Activated gamma-delta T cell treated with anti-CD3 and anti-CD28 coated beads, Interleukin-2, amount 50 U/mL, for 16 hours (primary cell): ENCODE results near the gene FGF10.

ENCODE experiments used
- DNase-seq: peaks from one replicate; pipeline ENCODE4 v3.0.0-alpha.2; 2020; ENCODE audit warnings: low read depth

FGF10 gene

GRCh38 chr5:44389090-44389822 lies at the start of gene FGF10:
FGF10 (minus strand) TSS chr5:44389420; CDS start chr5:44388682, 738 bp downstream.
- no peak for DNase-seq

DNA sequence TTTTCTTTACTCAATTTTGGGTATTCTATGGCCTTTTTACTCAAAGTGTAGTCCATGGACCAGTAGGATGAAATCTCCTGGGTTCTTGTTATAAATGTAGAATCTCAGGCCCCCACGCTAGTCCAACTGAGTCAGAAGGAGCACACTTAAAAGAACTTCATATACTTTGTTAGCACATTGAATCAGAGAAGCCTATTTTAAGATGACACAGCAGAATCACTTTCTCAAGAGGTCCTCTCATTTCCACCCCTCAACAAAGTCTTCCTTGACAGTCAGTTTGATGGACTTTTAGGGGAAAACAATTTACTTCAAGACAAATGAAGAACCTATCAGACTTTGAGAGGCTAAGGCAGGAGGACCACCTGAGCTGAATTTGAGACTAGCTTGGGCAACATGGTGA lies 37.7 kb upstream of the FGF10 start:
- no peak for DNase-seq

DNA sequence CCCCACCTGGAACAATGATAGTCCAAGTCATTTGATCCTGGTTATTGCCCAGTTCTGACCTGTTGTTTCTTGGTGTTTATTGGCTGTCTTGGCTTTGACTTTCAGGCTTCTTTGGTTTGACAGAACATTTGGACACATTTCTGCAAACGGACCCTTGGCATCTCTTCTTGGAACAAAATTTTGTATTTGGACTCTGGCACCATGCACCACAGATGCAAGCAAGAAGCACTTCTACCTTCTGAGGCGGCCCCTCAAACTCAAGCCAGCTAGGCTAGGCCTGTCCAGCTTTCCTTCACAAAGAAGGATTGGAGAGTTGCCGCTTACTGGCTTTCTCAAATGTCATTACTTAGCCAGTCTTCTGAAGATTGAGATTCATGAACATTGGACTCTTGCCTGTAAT lies 23.1 kb upstream of the FGF10 start:
- DNase-seq: no peak

GRCh38 chr5:44402084-44402483 lies 12.9 kb upstream of the FGF10 start:
- DNase-seq: no peak

DNA sequence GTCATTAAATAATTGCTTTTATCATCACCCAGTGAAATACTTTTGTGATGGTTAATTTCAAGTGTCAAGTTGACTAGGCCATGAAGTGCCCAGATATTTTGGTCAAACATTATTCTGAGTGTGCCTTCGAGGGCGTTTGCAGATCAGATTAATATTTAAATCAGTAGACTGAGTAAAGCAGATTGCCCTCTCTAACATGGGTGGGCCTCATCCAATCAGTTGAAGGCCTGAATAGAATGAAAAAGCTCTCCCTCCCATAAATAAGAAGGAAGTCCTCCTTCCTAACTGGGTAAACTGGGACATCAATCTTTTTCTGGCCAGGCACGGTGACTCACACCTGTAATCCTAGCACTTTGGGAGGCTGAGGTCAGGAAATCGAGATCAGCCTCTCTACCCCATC lies 12.4 kb upstream of the FGF10 start:
- DNase-seq: no peak

DNA sequence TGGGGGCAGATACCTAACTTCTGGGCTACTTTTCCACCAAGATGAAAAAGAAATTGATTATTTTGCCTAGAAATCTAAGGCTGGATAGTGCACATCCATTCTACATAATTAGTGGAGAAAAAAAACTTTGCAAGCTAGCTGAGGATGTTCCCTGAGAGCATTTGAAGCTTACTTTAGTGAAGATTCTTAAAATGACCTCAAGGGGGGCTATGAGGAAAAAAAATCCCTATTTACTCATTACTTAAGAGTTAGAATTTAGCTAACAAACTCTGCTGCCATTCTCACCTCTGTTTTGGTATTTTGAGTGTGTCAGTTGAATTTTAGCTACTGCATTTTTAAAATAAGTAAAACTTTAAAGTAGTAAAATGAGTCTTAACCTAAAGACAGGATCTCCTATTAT lies 9.2 kb upstream of the FGF10 start:
- no peak for DNase-seq

DNA sequence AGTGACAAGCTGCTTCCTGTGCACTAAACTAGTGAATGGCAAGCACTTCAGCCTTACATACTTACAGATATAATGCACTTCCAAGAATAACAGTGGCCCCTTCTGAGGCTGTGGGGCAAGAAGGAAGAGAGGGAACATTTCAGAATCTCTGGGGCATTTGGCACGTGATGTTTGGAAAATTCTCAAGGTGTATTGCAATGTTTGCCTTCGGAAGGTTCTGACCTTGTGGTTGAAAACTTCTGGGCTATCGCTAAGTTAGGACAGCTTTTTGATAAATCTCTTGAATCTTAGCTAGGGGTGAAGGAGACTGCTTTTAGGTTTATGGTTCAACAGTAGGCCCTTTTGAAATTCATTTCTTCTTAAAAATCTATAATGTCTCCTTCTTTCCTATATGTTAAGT lies 7.1 kb upstream of the FGF10 start:
- DNase-seq: no peak

GRCh38 chr5:44390351-44390750 lies 1.1 kb upstream of the FGF10 start:
- no peak for DNase-seq

DNA sequence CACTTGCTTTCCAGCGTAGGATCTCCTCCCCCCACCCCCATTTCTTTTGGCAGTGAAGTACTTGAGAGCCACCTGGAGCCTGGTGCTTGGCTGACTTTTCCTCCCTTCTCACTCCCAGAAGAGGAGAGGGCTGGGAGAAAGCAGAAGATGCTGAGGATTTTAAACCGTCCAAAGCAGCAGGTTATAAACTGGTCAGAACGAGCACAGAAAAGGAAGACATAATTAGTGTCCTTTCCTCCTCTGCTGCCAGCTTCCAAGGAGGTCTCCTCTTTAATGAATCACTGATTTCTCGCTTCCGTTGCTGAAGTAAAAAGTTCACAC lies 563 bp upstream of the FGF10 start:
- DNase-seq: no peak

GRCh38 chr5:44388321-44389089 lies 715 bp downstream of the FGF10 start:
- no peak for DNase-seq

DNA sequence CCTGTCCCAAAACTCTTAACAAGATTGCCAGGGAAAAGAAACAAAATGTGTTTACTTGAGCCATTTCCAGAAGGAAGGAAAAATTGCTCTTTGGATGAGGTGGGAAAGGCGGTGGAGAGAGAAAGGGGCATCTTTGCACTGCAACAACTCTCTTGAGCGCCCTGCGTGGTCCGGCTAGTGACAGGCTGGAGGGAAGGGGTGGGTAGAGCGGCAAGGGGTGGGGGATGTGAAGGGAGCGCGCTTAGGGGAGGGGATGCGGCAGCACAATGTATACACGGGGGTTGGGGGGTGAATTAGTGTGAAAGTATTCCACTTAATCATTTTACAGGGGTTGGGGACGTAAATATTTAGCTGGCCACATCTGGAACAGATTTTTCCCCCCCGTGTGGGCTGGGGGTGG lies 1.3 kb downstream of the FGF10 start:
- DNase-seq: no peak

GRCh38 chr5:44387406-44387805 lies 1.8 kb downstream of the FGF10 start:
- DNase-seq: no peak

GRCh38 chr5:44385291-44385900 lies 3.8 kb downstream of the FGF10 start:
- DNase-seq: no peak

GRCh38 chr5:44384816-44385215 lies 4.4 kb downstream of the FGF10 start:
- DNase-seq: no peak

DNA sequence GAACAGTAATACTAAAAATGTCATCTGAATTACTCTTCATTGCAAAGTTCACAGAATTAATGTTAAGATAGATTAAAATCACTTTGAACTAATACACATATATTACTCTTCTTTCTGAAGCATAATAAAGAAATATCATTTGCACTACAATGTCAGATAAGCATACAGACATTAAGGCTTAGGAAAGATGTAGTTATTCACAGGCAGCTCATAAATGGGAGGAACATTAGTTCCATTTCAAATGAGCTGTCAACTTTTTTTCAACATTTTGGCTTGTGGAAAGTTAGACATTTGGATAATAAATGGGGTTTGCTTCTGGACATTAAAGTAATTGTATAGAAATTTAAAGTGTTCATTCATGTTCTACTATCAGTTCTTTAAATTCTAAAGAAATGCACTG lies 6.3 kb downstream of the FGF10 start:
- DNase-seq: no peak

DNA sequence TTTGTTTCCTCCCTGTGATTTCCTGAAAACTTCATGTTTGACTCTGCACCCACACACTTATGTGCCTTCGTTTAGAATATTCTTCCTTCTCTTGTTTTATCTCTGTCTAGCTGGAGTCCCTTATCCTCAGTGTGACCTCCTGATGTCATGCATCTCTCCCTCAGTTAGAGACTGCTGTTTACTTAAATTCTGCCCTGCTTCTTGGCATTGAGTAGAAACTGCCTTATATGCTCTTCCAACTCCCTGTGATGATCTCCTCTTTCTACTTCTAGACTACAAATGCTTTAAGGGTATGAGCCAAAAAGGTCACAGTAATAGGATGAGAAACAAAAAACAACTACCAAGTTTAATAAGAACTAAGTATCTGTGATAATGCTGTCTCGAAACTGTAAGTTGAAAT lies 12.2 kb downstream of the FGF10 start:
- DNase-seq: no peak

DNA sequence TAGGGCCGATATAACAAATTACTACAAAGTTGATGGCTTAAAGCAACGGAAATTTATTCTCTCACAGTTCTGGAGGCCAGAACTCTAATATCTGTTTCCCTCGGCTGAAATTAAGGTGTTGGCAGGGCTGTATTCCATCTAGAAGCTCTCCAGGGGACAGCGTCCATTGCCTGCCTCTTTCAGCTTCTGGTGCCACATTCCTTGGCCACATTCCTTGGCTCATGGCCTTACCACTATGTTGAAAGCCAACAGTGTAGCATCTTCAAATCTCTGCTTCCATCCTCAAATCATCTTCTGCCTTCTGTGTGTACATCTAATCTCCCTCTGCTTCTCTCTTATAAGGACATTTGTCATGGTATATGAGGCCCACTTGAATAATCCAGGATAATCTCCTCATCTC lies 17.2 kb downstream of the FGF10 start:
- no peak for DNase-seq

DNA sequence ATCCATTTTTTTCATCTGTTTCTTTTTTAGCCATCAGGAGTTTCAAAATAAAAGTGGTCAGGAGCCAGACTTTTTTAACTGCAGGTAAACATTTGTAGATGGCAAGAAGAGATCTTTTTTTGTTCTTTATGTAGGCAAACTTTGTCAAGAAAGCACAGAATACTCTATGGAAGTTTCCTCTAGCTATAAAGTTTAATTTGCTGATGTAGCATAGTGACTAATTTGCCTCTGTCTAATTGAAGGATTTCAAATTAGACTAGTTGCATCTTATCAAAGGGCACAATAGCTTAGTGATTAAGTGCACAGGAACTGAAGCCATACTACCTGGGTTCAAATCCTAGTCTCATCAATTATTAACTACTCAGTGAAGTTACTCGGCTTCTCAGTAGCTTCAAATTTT lies 22.0 kb downstream of the FGF10 start:
- no peak for DNase-seq

DNA sequence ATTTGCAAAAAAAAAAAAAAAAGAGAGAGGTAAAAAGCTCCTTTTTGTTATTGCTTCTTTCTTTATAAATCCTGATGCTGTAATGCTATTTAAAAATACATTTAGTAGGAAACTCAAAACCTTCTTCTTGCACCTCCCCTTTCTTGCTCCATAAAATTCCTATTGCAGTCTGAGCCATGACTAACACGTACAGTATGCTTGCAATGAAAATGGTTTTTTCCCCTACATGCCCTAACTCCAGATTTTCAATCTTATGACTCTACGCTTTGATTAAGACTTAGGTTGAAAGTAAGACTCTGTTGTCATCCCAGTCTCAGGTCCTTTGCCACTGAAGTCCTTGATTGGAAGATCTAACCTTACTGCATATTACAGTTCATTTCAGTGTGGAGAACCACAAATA lies 23.9 kb downstream of the FGF10 start:
- DNase-seq: no peak

DNA sequence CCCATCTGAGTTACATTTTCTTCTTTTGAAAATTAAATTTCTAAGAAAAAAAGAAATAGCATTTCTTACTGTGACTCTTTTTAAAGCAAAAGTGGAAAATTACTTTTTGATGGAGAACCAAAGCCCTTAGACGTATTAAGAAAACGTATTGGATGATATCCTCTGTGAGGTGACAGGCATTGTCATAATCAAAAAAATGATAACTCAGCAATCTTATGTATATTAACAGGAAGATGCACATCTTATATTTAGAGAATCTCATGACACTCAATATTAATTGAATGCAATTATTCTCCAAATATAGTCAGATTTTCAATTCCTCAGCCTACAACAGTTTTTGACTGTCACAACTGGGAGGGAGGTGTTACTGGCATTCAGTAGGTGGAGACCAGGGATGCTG lies 25.1 kb downstream of the FGF10 start:
- DNase-seq: no peak

- no peak for DNase-seq
These were observed 27.7 kb downstream of the FGF10 start for GRCh38 chr5:44361342-44362001.

GRCh38 chr5:44360919-44361318 lies 28.3 kb downstream of the FGF10 start:
- no peak for DNase-seq

GRCh38 chr5:44358421-44358820 lies 30.8 kb downstream of the FGF10 start:
- no peak for DNase-seq
